HL-60/S4 treated with retinoic acid at 250 ng/mL for 4 days and 3 days (cell line): Measurements from ENCODE around the gene CCNK.

Experiments used
- in situ Hi-C: fragments of 300-500 bp; cut with MboI; formaldehyde crosslinking; loops from 2 replicates; pipeline ENCODE4 v1.7.0; 2022; ENCODE audit warnings: low sequenced_read_pairs

CCNK gene

GRCh38 chr14:99465288-99465687, 15.9 kb upstream of the CCNK start:
- in situ Hi-C loops: no loop called here

- in situ Hi-C loops: no loop called here
Measured at GRCh38 chr14:99466758-99467157, 14.5 kb upstream of the CCNK start.

GRCh38 chr14:99467336-99468078, 13.7 kb upstream of the CCNK start:
- in situ Hi-C loops: no loop called here

GRCh38 chr14:99468081-99468480, 13.1 kb upstream of the CCNK start:
- in situ Hi-C loops: no loop called here

GRCh38 chr14:99468836-99469592, 12.2 kb upstream of the CCNK start:
- in situ Hi-C loops: no loop called here

GRCh38 chr14:99471731-99472130, 9.5 kb upstream of the CCNK start:
- in situ Hi-C loops: no loop called here

- in situ Hi-C loops: no loop called here
Measured at GRCh38 chr14:99472937-99473336, 8.3 kb upstream of the CCNK start.

GRCh38 chr14:99473458-99473857, 7.8 kb upstream of the CCNK start:
- in situ Hi-C loops: no loop called here

- in situ Hi-C loops: no loop called here
Measured at GRCh38 chr14:99475179-99475578, 6.0 kb upstream of the CCNK start.

GRCh38 chr14:99475660-99476059, 5.5 kb upstream of the CCNK start:
- in situ Hi-C loops: no loop called here

GRCh38 chr14:99476864-99477263, 4.3 kb upstream of the CCNK start:
- in situ Hi-C loops: no loop called here

GRCh38 chr14:99478128-99478527, 3.1 kb upstream of the CCNK start:
- in situ Hi-C loops: no loop called here

- in situ Hi-C loops: no loop called here
Measured at GRCh38 chr14:99479160-99479905, 1.9 kb upstream of the CCNK start.

GRCh38 chr14:99479906-99480869, 1.0 kb upstream of the CCNK start, which contains the start of gene SETD3:
Gene SETD3 (minus strand): TSS chr14:99480859. CDS start chr14:99465805, 15,054 bp downstream.
- in situ Hi-C loops: no loop called here

- in situ Hi-C loops: no loop called here
Measured at GRCh38 chr14:99481745-99482099, 513 bp downstream of the CCNK start.

- in situ Hi-C loops: no loop called here
Measured at GRCh38 chr14:99484106-99484505, 2.9 kb downstream of the CCNK start.

- in situ Hi-C loops: no loop called here
Measured at GRCh38 chr14:99497341-99497740, 16.1 kb downstream of the CCNK start.

- in situ Hi-C loops: no loop called here
Measured at GRCh38 chr14:99497894-99498293, 16.7 kb downstream of the CCNK start.

GRCh38 chr14:99502989-99503421, 21.8 kb downstream of the CCNK start:
- in situ Hi-C loops: no loop called here

GRCh38 chr14:99503848-99504453, 22.7 kb downstream of the CCNK start:
- in situ Hi-C loops: no loop called here
